HG03354 (cell line): ENCODE results near the gene SRRM2.

Experiments
- ATAC-seq: cut with Tn5 transposase; IDR thresholded peaks from one replicate; pipeline ENCODE4 v1.9.1; 2021; ENCODE audit warnings: mild to moderate bottlenecking; ENCODE audit not compliant: unreplicated experiment, poor library complexity, severe bottlenecking

SRRM2 gene

DNA sequence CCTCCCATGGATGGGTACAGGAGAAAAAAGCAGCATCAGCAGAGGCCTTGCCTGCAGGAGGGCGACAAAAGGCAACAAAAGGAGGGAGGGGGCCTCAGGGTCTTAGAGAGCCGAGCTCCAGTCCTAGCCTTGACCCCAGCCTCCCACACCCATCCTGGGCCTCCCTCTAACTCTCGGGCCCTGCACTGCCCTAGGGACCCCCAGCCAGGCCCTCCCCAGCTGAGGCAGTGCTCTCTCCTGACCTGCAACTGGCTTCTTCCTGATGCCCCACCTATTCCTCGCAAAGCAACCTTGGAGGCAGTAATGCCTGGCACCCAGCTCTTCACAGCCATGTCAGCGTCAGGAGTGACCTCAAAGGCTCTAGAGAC is 15.2 kb upstream of the SRRM2 start:
- no peak for ATAC-seq

- ATAC-seq: no peak
Measured at GRCh38 chr16:2737895-2738418, 14.5 kb upstream of the SRRM2 start.

DNA sequence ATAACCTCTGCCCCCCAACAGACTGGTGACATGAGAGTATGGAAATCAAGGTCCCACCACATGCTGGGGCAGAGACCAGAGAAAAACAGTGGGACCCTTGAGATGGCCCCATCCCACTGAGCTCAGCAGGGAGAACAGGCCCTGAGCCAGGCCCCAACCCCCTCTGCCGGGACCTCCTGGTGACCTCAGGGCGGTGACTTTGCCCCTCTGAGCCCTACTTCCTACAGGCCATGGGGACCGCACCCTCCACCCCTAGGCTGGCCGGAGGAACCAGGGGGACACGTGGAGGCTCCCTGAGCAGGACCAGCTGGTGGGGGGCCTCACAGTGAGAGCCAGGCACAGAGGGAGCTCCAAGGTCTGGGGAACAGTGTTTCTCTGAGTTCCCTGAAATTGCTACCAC is 13.8 kb upstream of the SRRM2 start:
- no peak for ATAC-seq

- no peak for ATAC-seq
Measured at GRCh38 chr16:2739625-2740430, 12.6 kb upstream of the SRRM2 start.

- ATAC-seq: no peak
Measured at GRCh38 chr16:2740476-2740875, 12.0 kb upstream of the SRRM2 start.

GRCh38 chr16:2741168-2741567 is 11.3 kb upstream of the SRRM2 start:
- no peak for ATAC-seq

- ATAC-seq: no peak
Measured at GRCh38 chr16:2742323-2743006, 10.0 kb upstream of the SRRM2 start.

DNA sequence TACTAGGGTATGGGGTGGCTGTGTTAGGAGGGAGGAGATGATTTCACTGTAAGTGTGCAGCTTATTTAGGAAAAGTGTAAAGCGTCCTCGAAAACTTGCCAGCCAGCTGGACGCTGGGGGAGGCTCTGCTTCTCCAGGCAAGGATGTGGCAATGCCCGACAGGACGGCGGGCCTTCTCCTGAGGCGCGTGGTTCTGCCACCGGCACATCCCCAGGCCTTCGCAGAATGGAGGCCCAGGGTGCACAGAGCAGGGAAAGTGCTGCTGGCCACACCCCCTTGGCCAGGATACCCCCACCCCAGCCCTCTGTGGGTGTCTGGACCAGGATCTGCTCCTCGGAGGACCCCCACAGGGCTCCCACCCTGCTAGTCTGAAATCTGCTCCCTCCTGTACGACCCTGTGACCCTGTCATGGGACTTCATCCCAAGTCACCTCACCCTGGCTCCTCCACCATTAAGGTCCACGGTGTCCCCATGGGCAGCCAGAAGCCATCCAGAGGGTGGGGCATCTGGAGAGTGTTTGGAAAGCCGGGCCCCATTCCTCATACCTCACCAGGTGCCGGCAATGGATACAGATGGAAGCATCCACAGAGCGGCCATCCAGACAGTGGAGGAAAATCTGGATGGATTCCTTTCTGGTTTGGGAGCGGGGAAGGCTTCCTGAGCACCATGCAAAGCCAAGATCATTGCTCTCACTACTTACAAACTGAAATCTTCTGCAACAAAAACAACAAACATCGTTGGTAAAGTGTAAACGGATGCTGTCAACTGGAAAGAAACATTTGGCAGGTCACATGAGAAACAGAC is 9.2 kb upstream of the SRRM2 start:
- ATAC-seq: no peak

DNA sequence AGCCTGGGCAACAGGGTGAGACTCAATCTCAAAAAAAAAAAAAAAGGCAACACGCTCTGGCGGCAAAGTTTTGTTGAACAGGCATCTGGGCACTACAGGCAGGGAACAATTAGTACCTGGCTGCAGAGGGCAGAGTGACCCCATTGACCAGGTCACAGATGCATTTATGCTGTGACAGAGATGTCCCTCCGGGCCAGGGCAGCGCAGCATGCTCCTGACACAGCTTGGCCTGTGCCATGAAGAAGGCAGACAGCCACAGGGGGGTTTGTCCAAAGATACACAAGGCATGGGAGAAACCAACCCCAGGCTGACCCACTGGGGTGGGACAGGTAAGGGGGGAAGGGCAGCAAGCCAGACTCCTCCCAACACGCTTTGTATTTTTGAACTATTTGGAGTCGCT is 7.7 kb upstream of the SRRM2 start:
- ATAC-seq: no peak

DNA sequence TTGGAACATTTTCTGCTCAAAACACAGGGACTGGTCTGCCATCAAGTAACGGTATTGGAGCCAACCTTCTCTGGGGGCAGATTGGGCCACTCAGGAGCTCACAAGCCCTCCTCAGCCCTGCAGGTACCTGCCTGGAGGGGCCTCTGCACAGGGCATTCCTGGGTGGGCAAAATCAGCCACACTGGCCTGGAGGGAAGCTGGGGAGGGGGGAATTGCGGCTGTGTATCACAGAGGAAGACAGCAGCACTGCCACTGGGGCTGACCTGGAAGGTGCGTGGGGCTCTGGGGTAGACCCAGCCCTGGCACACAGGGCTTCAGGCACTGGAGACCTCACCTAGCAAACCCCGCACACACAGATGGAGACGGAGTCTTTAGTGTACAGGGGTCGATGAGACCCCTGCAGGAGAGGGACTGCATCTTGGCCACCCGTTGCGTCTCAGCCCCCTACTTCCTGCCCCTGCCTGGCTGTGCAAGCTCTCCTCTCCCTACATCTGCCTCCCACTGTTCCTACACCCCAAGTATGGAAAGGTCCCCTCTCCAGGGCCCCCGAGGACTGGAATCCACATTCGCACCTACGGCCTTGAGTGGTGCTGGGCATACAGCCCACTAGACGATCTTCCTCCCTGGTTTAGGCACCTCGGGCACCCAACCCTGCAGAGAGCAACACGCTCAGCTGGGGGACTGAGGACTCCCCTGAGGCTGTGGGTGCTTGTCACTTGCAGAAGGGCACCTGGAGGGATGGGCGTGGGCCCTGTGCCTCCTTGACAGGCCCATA is 7.1 kb upstream of the SRRM2 start:
- no peak for ATAC-seq

- ATAC-seq: no peak
Measured at GRCh38 chr16:2745961-2746360, 6.5 kb upstream of the SRRM2 start.

DNA sequence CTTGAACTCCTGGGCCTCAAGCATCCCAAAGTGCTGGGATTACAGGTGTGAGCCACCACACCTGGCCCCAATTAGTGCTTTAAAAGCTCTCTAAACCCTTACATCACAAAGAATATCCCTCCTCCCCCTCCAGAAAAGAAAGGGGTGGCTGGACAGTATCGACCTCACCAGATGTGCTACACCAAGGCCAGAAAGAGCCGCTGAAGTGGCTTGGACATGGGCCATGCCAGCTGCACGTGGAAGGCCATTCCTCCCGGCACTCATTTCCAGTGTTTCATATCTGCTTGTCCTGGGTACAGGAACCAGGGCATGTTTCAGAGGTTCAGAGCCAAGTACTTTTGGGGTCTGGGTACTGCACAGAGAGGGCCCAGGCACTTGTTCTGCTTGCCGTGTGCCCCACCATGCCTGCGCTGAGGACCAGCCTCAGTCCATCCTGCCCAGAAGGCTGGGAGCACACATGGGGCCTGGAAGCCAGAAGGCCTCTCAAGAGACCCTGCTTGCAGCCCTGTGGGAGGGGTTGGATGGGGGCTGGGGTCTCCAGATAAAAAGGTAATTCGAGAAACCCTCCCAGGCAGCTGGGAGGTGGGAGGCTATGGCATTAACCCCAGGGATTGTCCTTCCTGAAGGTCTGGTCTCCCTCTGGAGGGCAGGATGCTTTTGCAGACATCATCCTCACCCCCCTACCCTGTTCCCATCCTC is 3.5 kb upstream of the SRRM2 start:
- no peak for ATAC-seq

- ATAC-seq: no peak
Measured at GRCh38 chr16:2749476-2749875, 3.0 kb upstream of the SRRM2 start.

- no peak for ATAC-seq
Measured at GRCh38 chr16:2749936-2750335, 2.5 kb upstream of the SRRM2 start.

DNA sequence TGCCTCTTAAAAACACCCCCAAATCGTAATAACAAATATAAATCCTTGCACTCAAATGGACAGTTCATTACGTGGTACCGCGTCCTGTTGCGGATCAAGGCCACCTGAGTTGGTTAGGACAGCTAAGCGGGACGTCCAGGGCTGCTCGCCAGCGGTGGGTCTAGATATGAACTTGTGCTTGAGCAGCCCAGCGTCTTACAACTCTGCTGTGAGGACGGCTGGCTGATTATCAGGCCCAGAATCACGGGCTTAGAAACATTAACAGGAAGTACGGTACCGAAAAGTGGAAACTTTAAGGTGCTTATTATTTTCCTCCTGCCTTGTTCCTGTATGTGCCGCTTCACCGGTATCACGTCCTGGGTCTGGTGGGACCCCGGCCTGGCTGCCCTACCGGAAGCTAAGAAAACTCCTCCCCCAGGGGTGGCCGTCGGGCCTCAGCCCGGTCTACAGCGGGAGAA is 832 bp upstream of the SRRM2 start:
- no peak for ATAC-seq

DNA sequence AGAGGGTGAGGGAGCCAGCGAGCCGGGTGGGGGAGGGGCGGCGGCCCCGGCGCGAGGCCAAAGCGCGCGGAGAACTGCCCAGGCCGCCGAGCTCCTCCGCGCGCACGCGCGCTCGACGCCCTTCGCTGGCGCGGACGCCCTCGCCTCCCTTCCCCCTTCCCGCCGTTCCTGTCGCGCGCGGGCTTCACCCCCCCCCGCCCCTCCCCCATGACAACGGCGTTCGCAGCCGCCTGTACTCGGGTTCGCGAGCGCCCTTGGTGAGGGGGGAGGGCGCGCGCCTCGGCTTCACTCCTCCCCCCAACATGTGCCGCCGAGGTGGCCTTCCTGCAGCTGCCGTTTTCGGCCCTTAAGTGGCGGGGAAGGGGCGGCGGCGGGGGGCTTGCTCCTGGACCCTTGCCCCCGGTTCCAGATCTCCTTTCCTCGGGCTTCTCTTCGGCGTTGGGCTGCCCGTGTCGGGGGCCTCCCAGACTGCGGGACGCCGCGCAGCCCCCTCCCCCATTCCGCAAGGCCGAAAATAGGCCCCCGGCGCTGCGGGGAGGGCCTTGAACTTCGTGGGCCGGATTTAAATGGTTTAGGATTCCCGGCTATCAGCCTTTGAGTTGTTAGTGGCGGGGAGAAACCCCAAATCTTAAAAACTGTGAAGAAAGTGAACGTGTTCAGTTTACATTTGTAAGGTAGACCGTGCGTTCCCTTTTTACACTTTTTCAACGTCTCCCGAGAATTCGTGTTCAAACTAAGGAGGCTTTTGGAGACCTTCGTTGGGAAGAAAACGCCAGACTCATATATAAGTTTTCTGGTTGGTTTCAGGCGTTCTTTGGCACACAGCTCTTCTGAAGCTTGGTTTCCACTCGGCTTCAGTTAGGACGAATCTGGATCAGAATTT is 653 bp downstream of the SRRM2 start:
- peak; percentile 43 for ATAC-seq

DNA sequence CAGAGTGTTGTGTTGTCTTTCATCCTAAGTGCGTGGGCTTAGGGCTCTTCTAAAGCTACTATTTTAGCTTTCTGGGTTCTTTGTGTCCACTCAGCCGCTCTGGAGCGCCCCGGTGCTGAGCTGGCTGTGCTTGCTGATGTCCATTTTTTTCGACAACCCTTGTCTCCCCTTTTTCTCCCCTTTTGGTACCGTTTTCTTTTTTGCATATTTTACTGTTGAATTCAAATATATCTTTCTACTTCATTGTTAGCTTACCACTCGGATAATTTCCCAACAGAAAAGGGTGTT is 1.2 kb downstream of the SRRM2 start:
- ATAC-seq: no peak

DNA sequence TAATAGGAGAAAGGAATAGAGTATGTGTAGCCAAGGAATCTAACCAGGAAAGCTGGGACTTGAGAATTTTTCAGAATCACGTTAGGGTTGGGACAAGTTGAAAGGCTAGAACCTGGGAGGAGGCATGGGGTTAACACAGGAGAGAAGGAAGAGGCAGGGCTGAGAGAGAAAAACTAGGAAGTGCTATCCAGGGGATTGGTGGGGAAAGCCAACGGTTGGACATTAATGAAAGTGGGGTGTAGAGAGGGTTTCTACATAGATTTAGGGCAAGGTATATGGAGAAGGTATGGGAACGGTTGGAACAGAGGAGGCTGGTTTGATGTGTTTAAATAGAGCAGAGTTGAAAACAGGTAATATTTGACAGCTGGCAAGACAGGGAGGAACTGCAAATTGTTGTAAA is 2.7 kb downstream of the SRRM2 start:
- no peak for ATAC-seq
